HG02884 (cell line): ENCODE measurements around the gene COL1A2.

Experiments used
- ATAC-seq: cut with Tn5 transposase; IDR thresholded peaks from one replicate; pipeline ENCODE4 v1.9.1; 2021; ENCODE audit warnings: mild to moderate bottlenecking, moderate library complexity; ENCODE audit not compliant: unreplicated experiment

The COL1A2 gene

GRCh38 chr7:94476251-94476840 lies 81.7 kb downstream of the COL1A2 start:
- no peak for ATAC-seq

DNA sequence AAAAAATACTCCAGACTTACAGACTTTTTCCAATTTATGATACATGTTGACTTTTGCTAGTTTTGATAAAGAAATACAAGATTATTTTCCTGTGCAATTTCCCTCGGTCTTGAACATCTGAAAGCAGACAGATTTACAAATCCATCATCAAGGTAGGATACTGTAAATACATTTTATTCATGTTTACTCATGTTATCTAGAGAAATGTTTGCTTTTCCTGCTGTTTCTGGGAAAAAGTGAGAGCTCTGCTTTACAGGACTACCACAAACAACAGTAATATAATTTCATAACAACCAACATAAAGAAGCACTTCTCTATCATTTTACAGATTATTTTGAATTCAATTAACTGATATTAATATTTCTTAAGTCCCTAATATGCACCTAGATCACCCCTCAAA lies 83.2 kb downstream of the COL1A2 start:
- no peak for ATAC-seq

- ATAC-seq = no peak
Observed at GRCh38 chr7:94478648-94479214, 84.0 kb downstream of the COL1A2 start.
